ENCODE results near the gene DLG2.
A peak's percentile ranks its signal among the peaks of the same experiment; 100 is the strongest.

Gene DLG2

DNA sequence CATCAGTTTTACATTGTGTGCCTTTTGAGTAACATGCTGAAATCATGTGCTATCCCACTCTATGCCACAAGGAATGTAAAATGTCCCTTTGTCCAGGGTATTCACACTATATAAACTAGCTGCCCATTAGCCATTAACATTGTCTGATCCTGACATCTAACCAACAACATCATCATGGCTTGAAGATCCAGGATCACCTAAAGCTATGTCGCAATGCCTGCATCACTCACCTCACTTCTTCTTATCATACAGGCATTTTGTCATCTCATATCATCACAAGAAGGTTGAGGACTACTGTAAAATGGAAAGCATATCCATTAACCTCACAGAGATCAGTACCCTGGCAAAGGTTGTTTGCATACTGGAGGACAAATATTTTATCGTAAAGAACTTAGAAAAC is 742.3 kb downstream of the DLG2 start:
- Mint-ChIP-seq H3K4me1 (peaks cover 17% of the 10 kb centered on the region), H3K36me3 (ENCODE audit: low read depth) (no peaks in the 10 kb centered on the region)
- TF ChIP-seq, protein P1, sequence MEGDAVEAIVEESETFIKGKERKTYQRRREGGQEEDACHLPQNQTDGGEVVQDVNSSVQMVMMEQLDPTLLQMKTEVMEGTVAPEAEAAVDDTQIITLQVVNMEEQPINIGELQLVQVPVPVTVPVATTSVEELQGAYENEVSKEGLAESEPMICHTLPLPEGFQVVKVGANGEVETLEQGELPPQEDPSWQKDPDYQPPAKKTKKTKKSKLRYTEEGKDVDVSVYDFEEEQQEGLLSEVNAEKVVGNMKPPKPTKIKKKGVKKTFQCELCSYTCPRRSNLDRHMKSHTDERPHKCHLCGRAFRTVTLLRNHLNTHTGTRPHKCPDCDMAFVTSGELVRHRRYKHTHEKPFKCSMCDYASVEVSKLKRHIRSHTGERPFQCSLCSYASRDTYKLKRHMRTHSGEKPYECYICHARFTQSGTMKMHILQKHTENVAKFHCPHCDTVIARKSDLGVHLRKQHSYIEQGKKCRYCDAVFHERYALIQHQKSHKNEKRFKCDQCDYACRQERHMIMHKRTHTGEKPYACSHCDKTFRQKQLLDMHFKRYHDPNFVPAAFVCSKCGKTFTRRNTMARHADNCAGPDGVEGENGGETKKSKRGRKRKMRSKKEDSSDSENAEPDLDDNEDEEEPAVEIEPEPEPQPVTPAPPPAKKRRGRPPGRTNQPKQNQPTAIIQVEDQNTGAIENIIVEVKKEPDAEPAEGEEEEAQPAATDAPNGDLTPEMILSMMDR (IDR thresholded peaks at IDR 0.05): no peak

DNA sequence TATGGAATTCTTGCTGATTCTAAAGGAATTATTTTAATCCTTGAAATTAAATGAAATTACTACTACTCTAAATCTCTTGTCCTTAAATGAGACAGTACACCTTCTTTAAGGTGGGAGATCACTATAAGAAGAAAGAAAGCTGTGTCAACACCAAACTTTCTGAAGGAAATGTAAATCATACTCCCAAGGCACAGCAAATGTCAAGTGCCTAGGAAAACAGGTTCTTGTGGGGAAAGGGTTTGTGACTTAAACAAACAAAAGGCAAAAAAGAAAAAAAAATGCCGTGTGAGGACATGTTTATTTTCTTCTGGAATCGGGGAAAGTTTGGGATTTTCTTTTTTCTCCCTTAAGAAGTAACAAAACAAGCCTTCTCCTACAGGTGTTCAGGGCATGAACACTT is 745.1 kb downstream of the DLG2 start:
- H3K36me3 Mint-ChIP-seq (ENCODE audit: low read depth): no peaks in the 10 kb centered on the region
- H3K9me3 Mint-ChIP-seq: peaks cover 5% of the 10 kb centered on the region
- DNase-seq: no peak
- no peaks in the 10 kb centered on the region for H3K27me3 Mint-ChIP-seq (ENCODE audit: low read depth, poor library complexity)
- H3K27ac Mint-ChIP-seq: peak overlapping the region; percentile 76
- no peak overlapping the region for H3K4me3 Mint-ChIP-seq
- H3K4me1 Mint-ChIP-seq: peaks cover 25% of the 10 kb centered on the region
- TF ChIP-seq, protein P1 (IDR thresholded peaks at IDR 0.05): no peak

More for the DNA sequence above, 742.3 kb downstream of the DLG2 start:
- Mint-ChIP-seq H3K27me3 (ENCODE audit: low read depth, poor library complexity) (no peaks in the 10 kb centered on the region), H3K27ac (no peak overlapping the region), H3K9me3 (no peaks in the 10 kb centered on the region), H3K4me3 (no peak overlapping the region)
- DNase-seq: no peak

DNA sequence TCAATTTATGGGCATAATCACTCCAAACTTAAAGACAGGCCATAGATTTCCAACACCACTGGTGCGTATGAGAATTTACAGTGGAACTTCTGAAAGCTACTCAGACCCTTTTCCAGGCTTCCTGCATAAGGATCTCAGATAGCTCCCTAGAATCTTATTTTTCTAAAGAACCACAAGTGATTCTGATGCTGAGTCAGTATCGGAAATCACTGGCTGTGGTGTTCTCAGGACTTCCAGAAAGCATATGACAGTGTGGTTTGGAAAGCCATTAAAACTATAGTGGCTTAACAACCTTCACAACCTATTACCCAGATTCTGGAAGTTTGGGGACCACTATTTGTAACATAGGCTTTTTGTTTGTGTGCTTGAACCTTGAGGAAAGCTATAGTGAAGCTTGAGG is 756.0 kb downstream of the DLG2 start:
- Mint-ChIP-seq H3K27me3 (ENCODE audit: low read depth, poor library complexity) (no peaks in the 10 kb centered on the region), H3K27ac (no peak overlapping the region), H3K9me3 (peaks cover 2% of the 10 kb centered on the region), H3K4me3 (no peak overlapping the region), H3K4me1 (peaks cover 27% of the 10 kb centered on the region), H3K36me3 (ENCODE audit: low read depth) (no peaks in the 10 kb centered on the region)
- TF ChIP-seq, protein P1 (IDR thresholded peaks at IDR 0.05): no peak
- DNase-seq: no peak

DNA sequence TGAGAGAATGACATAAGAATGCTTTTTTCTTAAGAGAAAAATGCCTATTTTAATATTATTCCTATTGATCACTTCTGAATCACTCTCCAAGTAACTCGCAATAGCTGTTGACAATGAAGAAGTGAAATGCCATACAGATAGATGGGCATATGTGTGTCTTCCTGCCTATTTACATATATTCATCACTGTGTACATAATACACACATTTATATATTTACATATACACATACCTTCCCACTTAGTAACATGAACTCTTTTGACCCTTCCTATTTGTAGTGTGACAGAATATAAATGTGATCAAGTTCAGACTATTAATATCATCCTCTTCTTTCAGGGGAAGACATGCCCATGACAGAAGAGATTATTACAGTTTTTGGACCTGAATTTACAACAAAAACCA is 756.7 kb downstream of the DLG2 start:
- TF ChIP-seq, protein P1 (IDR thresholded peaks at IDR 0.05): no peak
- H3K36me3 Mint-ChIP-seq (ENCODE audit: low read depth): no peaks in the 10 kb centered on the region
- peaks cover 33% of the 10 kb centered on the region for H3K4me1 Mint-ChIP-seq
- H3K9me3 Mint-ChIP-seq: no peaks in the 10 kb centered on the region
- H3K4me3 Mint-ChIP-seq: no peak overlapping the region
- H3K27me3 Mint-ChIP-seq (ENCODE audit: low read depth, poor library complexity): no peaks in the 10 kb centered on the region
- H3K27ac Mint-ChIP-seq: no peak overlapping the region
- DNase-seq: no peak

- Mint-ChIP-seq H3K36me3 (ENCODE audit: low read depth) (no peaks in the 10 kb centered on the region), H3K4me1 (peaks cover 38% of the 10 kb centered on the region), H3K9me3 (no peaks in the 10 kb centered on the region), H3K27ac (peak overlapping the region; percentile 18), H3K4me3 (no peak overlapping the region), H3K27me3 (ENCODE audit: low read depth, poor library complexity) (no peaks in the 10 kb centered on the region)
- no peak for DNase-seq
- TF ChIP-seq, protein P1 (IDR thresholded peaks at IDR 0.05): no peak
Measured at GRCh38 chr11:84866922-84867321, 760.2 kb downstream of the DLG2 start.

GRCh38 chr11:84865791-84866535 is 761.2 kb downstream of the DLG2 start:
- no peaks in the 10 kb centered on the region for H3K27me3 Mint-ChIP-seq (ENCODE audit: low read depth, poor library complexity)
- peak overlapping the region; percentile 90 for H3K27ac Mint-ChIP-seq
- H3K4me3 Mint-ChIP-seq: no peak overlapping the region
- TF ChIP-seq, protein P1 (IDR thresholded peaks at IDR 0.05): no peak
- no peak for DNase-seq
- peaks cover 42% of the 10 kb centered on the region for H3K4me1 Mint-ChIP-seq
- H3K36me3 Mint-ChIP-seq (ENCODE audit: low read depth): no peaks in the 10 kb centered on the region
- no peaks in the 10 kb centered on the region for H3K9me3 Mint-ChIP-seq

Measured in nephron progenitor cell (in vitro differentiated cells).